Measurements from ENCODE around the gene SCAPER. TPM values are rescaled to one million over a fixed set of nuclear protein-coding genes. Genes with fewer than 3 reads are reported as not detected.

SCAPER gene
- total RNA-seq, 6 donors from 2014 or later: 14.4 to 67.1 (median 27.6) TPM

- ATAC-seq (ENCODE audit: low FRiP score in 2 of 2): peak; percentile 29 to 48
- no peaks in the 10 kb centered on the region for H3K36me3 ChIP-seq
- peak overlapping the region in 3 of 4 donors; percentile 33 to 57 (median 50) for H3K4me3 ChIP-seq
- peaks cover 0 to 5% (median 0%) of the 10 kb centered on the region in 4 donors for H3K9me3 ChIP-seq
- peaks cover 36 to 44% (median 42%) of the 10 kb centered on the region in 4 donors for H3K4me1 ChIP-seq
- peaks cover 3 to 67% (median 49%) of the 10 kb centered on the region in 4 donors for H3K27me3 ChIP-seq
- WGBS, 2 donors: 3 to 6% methylated on average over 38 to 43 of the region's 65 CpGs
- no peak for TF ChIP-seq POLR2A (IDR thresholded peaks at IDR 0.05)
- no peak for TF ChIP-seq EP300 (IDR thresholded peaks at IDR 0.05)
- no peak for TF ChIP-seq POLR2AphosphoS5 (IDR thresholded peaks at IDR 0.05)
- TF ChIP-seq, protein P1, sequence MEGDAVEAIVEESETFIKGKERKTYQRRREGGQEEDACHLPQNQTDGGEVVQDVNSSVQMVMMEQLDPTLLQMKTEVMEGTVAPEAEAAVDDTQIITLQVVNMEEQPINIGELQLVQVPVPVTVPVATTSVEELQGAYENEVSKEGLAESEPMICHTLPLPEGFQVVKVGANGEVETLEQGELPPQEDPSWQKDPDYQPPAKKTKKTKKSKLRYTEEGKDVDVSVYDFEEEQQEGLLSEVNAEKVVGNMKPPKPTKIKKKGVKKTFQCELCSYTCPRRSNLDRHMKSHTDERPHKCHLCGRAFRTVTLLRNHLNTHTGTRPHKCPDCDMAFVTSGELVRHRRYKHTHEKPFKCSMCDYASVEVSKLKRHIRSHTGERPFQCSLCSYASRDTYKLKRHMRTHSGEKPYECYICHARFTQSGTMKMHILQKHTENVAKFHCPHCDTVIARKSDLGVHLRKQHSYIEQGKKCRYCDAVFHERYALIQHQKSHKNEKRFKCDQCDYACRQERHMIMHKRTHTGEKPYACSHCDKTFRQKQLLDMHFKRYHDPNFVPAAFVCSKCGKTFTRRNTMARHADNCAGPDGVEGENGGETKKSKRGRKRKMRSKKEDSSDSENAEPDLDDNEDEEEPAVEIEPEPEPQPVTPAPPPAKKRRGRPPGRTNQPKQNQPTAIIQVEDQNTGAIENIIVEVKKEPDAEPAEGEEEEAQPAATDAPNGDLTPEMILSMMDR (IDR thresholded peaks at IDR 0.05): no peak
- DNase-seq: peak; percentile 48 to 86
- H3K27ac ChIP-seq: no peak overlapping the region
Measured at GRCh38 chr15:76345880-76346668, 559.1 kb downstream of the SCAPER start.

GRCh38 chr15:76345583-76345879, 559.6 kb downstream of the SCAPER start:
- TF ChIP-seq, protein P1 (IDR thresholded peaks at IDR 0.05): no peak
- TF ChIP-seq POLR2AphosphoS5 (IDR thresholded peaks at IDR 0.05): no peak
- H3K36me3 ChIP-seq: no peaks in the 10 kb centered on the region
- peaks cover 42 to 50% (median 47%) of the 10 kb centered on the region in 4 donors for H3K4me1 ChIP-seq
- H3K27ac ChIP-seq: no peak overlapping the region
- H3K4me3 ChIP-seq: peak overlapping the region in 2 of 4 donors; percentile 50 to 57
- peaks cover 3 to 73% (median 54%) of the 10 kb centered on the region in 4 donors for H3K27me3 ChIP-seq
- ATAC-seq (ENCODE audit: low FRiP score in 2 of 2) (no peak), DNase-seq (no peak)
- 22 to 31% methylated on average over 7 of the region's 7 CpGs for whole genome bisulfite sequencing, 2 donors
- H3K9me3 ChIP-seq: peaks cover 0 to 5% (median 0%) of the 10 kb centered on the region in 4 donors

- 16 to 23% methylated on average over 3 of the region's 3 CpGs for WGBS, 2 donors
- peaks cover 47 to 55% (median 52%) of the 10 kb centered on the region in 4 donors for H3K4me1 ChIP-seq
- no peaks in the 10 kb centered on the region for H3K36me3 ChIP-seq
- H3K27me3 ChIP-seq: peaks cover 3 to 78% (median 58%) of the 10 kb centered on the region in 4 donors
- TF ChIP-seq EP300 (IDR thresholded peaks at IDR 0.05) (no peak), POLR2AphosphoS5 (IDR thresholded peaks at IDR 0.05) (no peak), POLR2A (IDR thresholded peaks at IDR 0.05) (no peak)
- TF ChIP-seq, protein P1 (IDR thresholded peaks at IDR 0.05): no peak
- H3K9me3 ChIP-seq: peaks cover 0 to 5% (median 0%) of the 10 kb centered on the region in 4 donors
- DNase-seq (no peak), ATAC-seq (ENCODE audit: low FRiP score in 2 of 2) (no peak)
- H3K27ac ChIP-seq: no peak overlapping the region
- H3K4me3 ChIP-seq: no peak overlapping the region
Measured at GRCh38 chr15:76344893-76345582, 560.1 kb downstream of the SCAPER start.

- no peak for TF ChIP-seq EP300 (IDR thresholded peaks at IDR 0.05)
- TF ChIP-seq POLR2A (IDR thresholded peaks at IDR 0.05): no peak
- TF ChIP-seq, protein P1 (IDR thresholded peaks at IDR 0.05): no peak
- no peak for TF ChIP-seq POLR2AphosphoS5 (IDR thresholded peaks at IDR 0.05)
- H3K27me3 ChIP-seq: peaks cover 3 to 94% (median 71%) of the 10 kb centered on the region in 4 donors
- ATAC-seq (ENCODE audit: low FRiP score in 2 of 2): no peak
- H3K27ac ChIP-seq: no peak overlapping the region
- H3K4me1 ChIP-seq: peaks cover 57 to 71% (median 60%) of the 10 kb centered on the region in 4 donors
- no peaks in the 10 kb centered on the region for H3K36me3 ChIP-seq
- no peak overlapping the region for H3K4me3 ChIP-seq
- peaks cover 0 to 5% (median 0%) of the 10 kb centered on the region in 4 donors for H3K9me3 ChIP-seq
- DNase-seq: no peak
- WGBS, 2 donors: 18 to 22% methylated on average over 16 of the region's 16 CpGs
Measured at GRCh38 chr15:76343313-76343996, 561.7 kb downstream of the SCAPER start.

Data from upper lobe of left lung (tissue), 6 donors.